ENCODE results near the gene PISD. TPM values are rescaled to one million over a fixed set of nuclear protein-coding genes. Genes with fewer than 3 reads are reported as not detected.

PISD gene
- total RNA-seq, 1 donor from 2014 or later, result 11.0 TPM

DNA sequence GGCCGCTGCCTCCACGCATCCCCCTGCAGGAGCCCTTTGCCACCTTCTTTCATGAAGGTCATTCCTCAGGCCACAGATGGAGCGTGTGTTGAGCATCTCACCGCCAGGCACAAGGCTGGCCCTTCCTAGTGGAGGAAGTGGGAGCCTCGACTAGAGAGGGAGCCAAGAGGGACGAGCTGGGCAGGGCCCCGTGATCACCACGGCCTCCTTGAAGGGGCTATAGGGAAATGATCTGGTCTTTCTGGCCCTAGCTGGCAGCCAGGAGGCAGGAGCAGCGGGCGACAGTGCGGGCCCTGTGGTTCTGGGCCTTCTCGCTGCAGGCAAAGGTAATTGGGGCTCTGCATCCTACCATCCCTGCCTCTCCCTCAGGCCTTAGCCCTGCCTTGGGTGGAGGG is 49.1 kb downstream of the PISD start:
- no peak overlapping the region for H3K27ac ChIP-seq (ENCODE audit: low read depth, low read length)
- H3K4me1 ChIP-seq (ENCODE audit: control insufficient read depth in 3 of 3, insufficient read depth in 3 of 3, low read length in 3 of 3), result peaks cover 8 to 19% (median 18%) of the 10 kb centered on the region in 3 donors
- no peaks in the 10 kb centered on the region for H3K9me3 ChIP-seq (ENCODE audit: control insufficient read depth in 3 of 3, low read length in 3 of 3)
- no peak overlapping the region for H3K4me3 ChIP-seq (ENCODE audit: low read length in 3 of 3)
- no peak overlapping the region for H3K9ac ChIP-seq (ENCODE audit: low read depth in 1 of 3, low read length in 3 of 3)
- H3K27me3 ChIP-seq (ENCODE audit: control insufficient read depth in 3 of 3, insufficient read depth in 3 of 3, low read length in 3 of 3), result no peaks in the 10 kb centered on the region
- H3K36me3 ChIP-seq (ENCODE audit: control insufficient read depth in 3 of 3, insufficient read depth in 3 of 3, low read length in 3 of 3), result peaks cover 0 to 11% (median 8%) of the 10 kb centered on the region in 3 donors

DNA sequence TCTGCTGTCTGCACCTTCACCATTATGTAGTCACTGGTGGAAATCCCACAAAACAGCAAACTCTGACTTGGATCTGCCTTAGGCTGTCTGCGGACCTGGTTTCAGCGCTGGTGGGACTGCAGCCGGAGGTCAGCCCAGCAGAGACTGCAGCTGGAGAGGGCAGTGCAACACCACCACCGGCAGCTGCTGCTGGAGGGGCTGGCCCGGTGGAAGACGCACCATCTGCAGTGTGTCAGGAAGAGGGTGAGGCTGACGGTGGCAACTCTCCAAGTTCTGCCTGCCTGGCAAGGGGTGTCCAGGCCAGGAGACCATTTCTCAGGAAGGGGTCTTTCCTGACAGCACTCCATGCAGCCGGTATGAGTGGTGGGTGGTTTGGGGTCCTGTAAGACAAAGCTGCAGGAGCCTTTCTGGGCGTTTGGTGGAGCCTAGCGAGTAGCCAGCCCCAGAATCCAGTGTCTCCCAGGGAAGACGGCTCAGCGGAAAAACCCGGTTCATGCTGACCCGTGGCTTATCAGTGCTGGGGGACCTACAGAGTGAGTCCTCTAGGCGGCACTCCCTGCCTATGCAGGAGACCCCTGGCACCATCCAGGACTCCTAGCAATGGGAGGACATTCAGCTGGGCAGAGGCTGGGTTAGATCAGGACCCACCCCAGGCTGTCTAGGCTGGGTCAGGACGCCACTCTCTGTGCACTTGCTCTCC is 50.8 kb downstream of the PISD start:
- H3K4me3 ChIP-seq (ENCODE audit: low read length in 3 of 3), result no peak overlapping the region
- H3K9me3 ChIP-seq (ENCODE audit: control insufficient read depth in 3 of 3, low read length in 3 of 3), result no peaks in the 10 kb centered on the region
- no peak overlapping the region for H3K9ac ChIP-seq (ENCODE audit: low read depth in 1 of 3, low read length in 3 of 3)
- H3K36me3 ChIP-seq (ENCODE audit: control insufficient read depth in 3 of 3, insufficient read depth in 3 of 3, low read length in 3 of 3), result peaks cover 0 to 4% (median 3%) of the 10 kb centered on the region in 3 donors
- no peak overlapping the region for H3K27ac ChIP-seq (ENCODE audit: low read depth, low read length)
- peaks cover 5 to 14% (median 13%) of the 10 kb centered on the region in 3 donors for H3K4me1 ChIP-seq (ENCODE audit: control insufficient read depth in 3 of 3, insufficient read depth in 3 of 3, low read length in 3 of 3)
- no peaks in the 10 kb centered on the region for H3K27me3 ChIP-seq (ENCODE audit: control insufficient read depth in 3 of 3, insufficient read depth in 3 of 3, low read length in 3 of 3)

DNA sequence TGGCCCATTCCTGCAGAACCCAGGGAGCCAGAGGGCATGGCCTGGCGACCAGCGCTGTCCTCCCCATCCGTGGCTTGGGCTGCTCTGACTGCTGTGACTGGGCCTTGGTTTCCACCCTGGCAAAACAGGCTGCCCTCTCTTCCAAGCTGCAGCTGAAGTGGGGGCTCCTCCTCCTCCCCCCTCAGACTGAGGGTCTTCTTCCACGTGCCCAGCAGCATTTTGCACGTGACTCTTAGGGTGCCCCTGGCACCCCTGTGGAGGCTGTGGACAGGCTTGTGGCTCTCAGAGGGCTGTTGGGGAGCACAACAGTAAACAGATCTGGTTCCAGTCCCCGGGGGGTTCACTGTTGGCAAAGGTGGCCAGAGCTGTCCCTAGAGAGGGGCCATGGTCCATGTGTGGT is 51.4 kb downstream of the PISD start:
- Histone ChIP-seq H3K36me3 (ENCODE audit: control insufficient read depth in 3 of 3, insufficient read depth in 3 of 3, low read length in 3 of 3) (peaks cover 0 to 4% (median 3%) of the 10 kb centered on the region in 3 donors), H3K9me3 (ENCODE audit: control insufficient read depth in 3 of 3, low read length in 3 of 3) (no peaks in the 10 kb centered on the region), H3K4me1 (ENCODE audit: control insufficient read depth in 3 of 3, insufficient read depth in 3 of 3, low read length in 3 of 3) (peaks cover 2 to 9% (median 8%) of the 10 kb centered on the region in 3 donors), H3K9ac (ENCODE audit: low read depth in 1 of 3, low read length in 3 of 3) (no peak overlapping the region), H3K4me3 (ENCODE audit: low read length in 3 of 3) (no peak overlapping the region), H3K27me3 (ENCODE audit: control insufficient read depth in 3 of 3, insufficient read depth in 3 of 3, low read length in 3 of 3) (no peaks in the 10 kb centered on the region), H3K27ac (ENCODE audit: low read depth, low read length) (no peak overlapping the region)

DNA sequence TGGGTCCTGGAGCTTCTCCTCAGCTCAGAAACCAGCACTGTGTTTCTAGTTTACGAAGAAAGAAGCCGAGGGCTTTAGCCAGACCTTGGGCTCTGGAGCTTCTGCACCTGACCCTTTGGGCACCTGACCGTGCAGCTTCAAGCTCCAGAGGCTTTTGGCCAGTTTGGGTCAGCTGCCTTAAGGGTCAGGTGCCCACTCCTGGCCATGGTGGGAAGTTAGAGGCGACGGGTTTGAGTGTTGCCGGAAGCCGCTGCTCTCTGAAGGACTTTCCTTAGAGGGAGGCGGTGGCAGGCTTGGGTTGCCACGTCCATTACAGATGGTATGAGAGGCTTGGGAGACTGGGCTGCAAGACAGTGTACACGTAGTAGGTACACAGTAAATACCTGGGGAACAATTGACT is 52.3 kb downstream of the PISD start:
- no peaks in the 10 kb centered on the region for H3K27me3 ChIP-seq (ENCODE audit: control insufficient read depth in 3 of 3, insufficient read depth in 3 of 3, low read length in 3 of 3)
- peaks cover 0 to 4% (median 2%) of the 10 kb centered on the region in 3 donors for H3K4me1 ChIP-seq (ENCODE audit: control insufficient read depth in 3 of 3, insufficient read depth in 3 of 3, low read length in 3 of 3)
- H3K27ac ChIP-seq (ENCODE audit: low read depth, low read length), result no peak overlapping the region
- H3K36me3 ChIP-seq (ENCODE audit: control insufficient read depth in 3 of 3, insufficient read depth in 3 of 3, low read length in 3 of 3), result peaks cover 0 to 4% (median 3%) of the 10 kb centered on the region in 3 donors
- H3K9me3 ChIP-seq (ENCODE audit: control insufficient read depth in 3 of 3, low read length in 3 of 3), result no peaks in the 10 kb centered on the region
- no peak overlapping the region for H3K4me3 ChIP-seq (ENCODE audit: low read length in 3 of 3)
- no peak overlapping the region for H3K9ac ChIP-seq (ENCODE audit: low read depth in 1 of 3, low read length in 3 of 3)

DNA sequence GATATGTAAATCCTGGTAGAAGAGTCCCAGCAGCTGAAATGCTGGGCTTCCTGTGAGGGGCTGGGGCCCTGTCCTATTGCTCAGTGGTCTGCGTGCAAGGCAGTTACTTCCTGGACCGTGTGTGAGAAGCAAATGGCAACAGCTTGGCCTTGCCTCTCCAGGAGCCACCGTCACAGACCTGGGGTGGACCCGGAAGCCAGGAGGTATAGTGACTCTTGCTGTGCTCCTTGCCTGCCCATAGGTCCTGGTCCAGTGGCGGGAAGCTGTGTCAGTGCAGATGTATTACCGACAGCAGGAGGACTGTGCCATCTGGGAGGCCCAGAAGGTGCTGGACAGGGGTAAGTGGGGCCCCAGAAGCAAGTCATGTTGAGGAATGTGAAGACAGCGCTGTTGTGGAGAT is 54.3 kb downstream of the PISD start:
- Histone ChIP-seq H3K27me3 (ENCODE audit: control insufficient read depth in 3 of 3, insufficient read depth in 3 of 3, low read length in 3 of 3) (no peaks in the 10 kb centered on the region), H3K9ac (ENCODE audit: low read depth in 1 of 3, low read length in 3 of 3) (no peak overlapping the region), H3K4me3 (ENCODE audit: low read length in 3 of 3) (no peak overlapping the region), H3K4me1 (ENCODE audit: control insufficient read depth in 3 of 3, insufficient read depth in 3 of 3, low read length in 3 of 3) (no peaks in the 10 kb centered on the region), H3K27ac (ENCODE audit: low read depth, low read length) (no peak overlapping the region), H3K9me3 (ENCODE audit: control insufficient read depth in 3 of 3, low read length in 3 of 3) (no peaks in the 10 kb centered on the region), H3K36me3 (ENCODE audit: control insufficient read depth in 3 of 3, insufficient read depth in 3 of 3, low read length in 3 of 3) (peaks cover 0 to 8% (median 3%) of the 10 kb centered on the region in 3 donors)

DNA sequence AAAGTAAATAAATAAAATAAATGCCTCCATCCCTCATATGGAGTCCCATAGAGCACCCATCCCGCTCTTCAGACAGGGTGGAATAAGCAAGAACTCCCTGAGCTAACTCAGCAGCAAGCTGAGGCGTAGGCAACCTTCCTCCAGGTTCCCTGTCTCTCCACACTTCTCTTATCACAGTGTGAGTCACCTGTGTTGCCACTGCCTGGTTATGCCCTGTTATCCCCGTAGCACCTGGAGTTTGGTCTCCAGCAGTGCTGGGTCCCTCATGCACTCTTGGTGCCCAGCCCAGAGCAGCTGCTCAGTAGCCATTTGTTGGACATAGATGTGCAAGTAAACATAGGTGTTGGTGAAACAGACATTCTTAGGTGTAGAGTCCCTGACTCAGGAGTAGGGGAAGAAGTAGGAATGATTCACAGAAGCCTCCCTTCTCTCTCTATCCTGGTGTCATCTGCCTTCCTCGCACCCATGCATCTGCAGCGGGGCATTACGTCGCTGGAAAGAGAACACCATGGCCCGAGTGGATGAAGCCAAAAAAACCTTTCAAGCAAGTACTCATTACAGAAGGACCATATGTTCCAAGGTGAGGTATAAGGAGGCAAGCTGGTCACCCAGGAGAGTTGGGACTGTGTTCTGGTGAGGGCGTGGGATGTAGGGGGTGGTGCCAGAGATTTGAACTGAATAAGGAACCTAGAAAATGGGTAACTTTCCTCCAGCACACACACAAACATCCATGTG is 56.0 kb downstream of the PISD start:
- H3K9me3 ChIP-seq (ENCODE audit: control insufficient read depth in 3 of 3, low read length in 3 of 3), result no peaks in the 10 kb centered on the region
- H3K27me3 ChIP-seq (ENCODE audit: control insufficient read depth in 3 of 3, insufficient read depth in 3 of 3, low read length in 3 of 3), result no peaks in the 10 kb centered on the region
- H3K27ac ChIP-seq (ENCODE audit: low read depth, low read length), result no peak overlapping the region
- H3K9ac ChIP-seq (ENCODE audit: low read depth in 1 of 3, low read length in 3 of 3), result no peak overlapping the region
- peaks cover 0 to 10% (median 4%) of the 10 kb centered on the region in 3 donors for H3K36me3 ChIP-seq (ENCODE audit: control insufficient read depth in 3 of 3, insufficient read depth in 3 of 3, low read length in 3 of 3)
- no peaks in the 10 kb centered on the region for H3K4me1 ChIP-seq (ENCODE audit: control insufficient read depth in 3 of 3, insufficient read depth in 3 of 3, low read length in 3 of 3)
- no peak overlapping the region for H3K4me3 ChIP-seq (ENCODE audit: low read length in 3 of 3)

DNA sequence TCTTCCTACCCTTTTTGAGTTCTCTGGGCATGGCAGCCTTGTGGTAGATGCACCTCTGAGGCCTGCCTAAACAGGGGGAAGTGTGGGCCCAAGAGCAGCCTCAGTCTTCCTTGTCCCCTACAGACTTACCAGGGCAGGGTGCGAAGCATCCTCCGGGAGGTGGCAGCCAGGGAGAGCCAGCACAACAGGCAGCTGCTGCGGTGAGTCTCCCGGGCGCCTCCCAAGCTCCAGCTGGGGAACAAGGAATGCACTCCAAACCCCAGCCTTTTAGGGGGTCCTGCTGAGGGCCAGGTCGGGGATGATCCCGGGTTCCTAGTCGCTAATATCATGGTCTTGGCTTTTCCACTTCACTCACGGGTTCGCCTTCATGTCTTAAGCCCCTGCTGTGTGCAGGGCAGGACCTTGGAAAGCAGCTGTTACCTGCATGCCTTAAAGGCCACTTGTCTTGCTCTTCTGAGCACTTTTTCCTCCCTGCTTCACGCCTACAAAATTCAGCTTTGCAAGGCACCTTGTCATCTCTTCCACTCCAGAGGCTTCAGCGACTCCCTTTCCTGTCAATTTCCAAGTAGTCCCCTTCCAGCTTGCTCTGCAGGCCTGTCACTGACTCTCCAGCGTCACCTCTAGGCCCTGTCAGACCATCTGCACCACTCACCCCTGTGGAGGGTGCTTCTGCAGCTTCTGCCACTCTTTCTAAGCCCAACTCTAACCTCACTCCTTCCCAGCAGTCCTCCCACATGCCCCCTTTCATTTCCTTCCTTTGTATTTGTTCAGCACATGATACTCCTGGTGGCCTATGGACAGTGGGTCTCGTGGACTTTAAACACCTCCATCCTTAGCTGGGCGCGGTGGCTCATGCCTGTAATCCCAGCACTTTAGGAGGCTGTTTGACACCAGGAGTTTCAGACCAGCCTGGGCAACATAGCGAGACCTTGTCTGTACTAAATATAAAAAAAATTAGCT is 57.0 kb downstream of the PISD start:
- no peaks in the 10 kb centered on the region for H3K4me1 ChIP-seq (ENCODE audit: control insufficient read depth in 3 of 3, insufficient read depth in 3 of 3, low read length in 3 of 3)
- H3K27me3 ChIP-seq (ENCODE audit: control insufficient read depth in 3 of 3, insufficient read depth in 3 of 3, low read length in 3 of 3), result no peaks in the 10 kb centered on the region
- H3K4me3 ChIP-seq (ENCODE audit: low read length in 3 of 3), result no peak overlapping the region
- H3K9ac ChIP-seq (ENCODE audit: low read depth in 1 of 3, low read length in 3 of 3), result no peak overlapping the region
- peaks cover 0 to 10% (median 4%) of the 10 kb centered on the region in 3 donors for H3K36me3 ChIP-seq (ENCODE audit: control insufficient read depth in 3 of 3, insufficient read depth in 3 of 3, low read length in 3 of 3)
- no peak overlapping the region for H3K27ac ChIP-seq (ENCODE audit: low read depth, low read length)
- H3K9me3 ChIP-seq (ENCODE audit: control insufficient read depth in 3 of 3, low read length in 3 of 3), result no peaks in the 10 kb centered on the region

DNA sequence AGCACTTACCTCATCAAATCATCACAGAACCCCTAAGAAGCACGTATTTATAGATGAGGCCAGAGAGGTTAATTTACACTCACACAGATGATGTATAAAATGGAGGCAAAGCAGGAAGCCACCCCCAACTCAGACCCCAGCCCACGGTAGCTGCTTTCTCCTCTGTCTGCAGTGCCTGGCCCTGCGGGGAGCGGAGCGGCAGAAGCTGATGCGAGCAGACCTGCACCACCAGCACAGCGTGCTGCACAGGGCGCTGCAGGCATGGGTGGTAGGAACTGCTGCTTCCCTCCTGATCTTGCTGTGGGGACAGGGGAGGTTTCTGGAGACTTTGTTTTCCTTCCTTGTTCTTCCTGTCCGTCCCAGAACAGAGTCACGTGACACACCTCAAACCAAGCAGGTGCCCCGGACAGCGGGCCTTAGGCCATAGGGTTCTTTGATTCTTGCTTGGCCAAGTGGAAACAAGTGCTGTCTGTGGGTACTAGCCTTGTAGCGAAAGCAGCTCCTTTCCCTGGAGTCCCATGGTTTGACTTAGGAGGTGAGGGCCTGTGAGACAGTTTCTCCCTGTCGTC is 57.8 kb downstream of the PISD start:
- Histone ChIP-seq H3K27me3 (ENCODE audit: control insufficient read depth in 3 of 3, insufficient read depth in 3 of 3, low read length in 3 of 3) (no peaks in the 10 kb centered on the region), H3K36me3 (ENCODE audit: control insufficient read depth in 3 of 3, insufficient read depth in 3 of 3, low read length in 3 of 3) (peaks cover 0 to 8% (median 4%) of the 10 kb centered on the region in 3 donors), H3K4me3 (ENCODE audit: low read length in 3 of 3) (no peak overlapping the region), H3K9me3 (ENCODE audit: control insufficient read depth in 3 of 3, low read length in 3 of 3) (no peaks in the 10 kb centered on the region), H3K9ac (ENCODE audit: low read depth in 1 of 3, low read length in 3 of 3) (no peak overlapping the region), H3K27ac (ENCODE audit: low read depth, low read length) (no peak overlapping the region), H3K4me1 (ENCODE audit: control insufficient read depth in 3 of 3, insufficient read depth in 3 of 3, low read length in 3 of 3) (no peaks in the 10 kb centered on the region)

DNA sequence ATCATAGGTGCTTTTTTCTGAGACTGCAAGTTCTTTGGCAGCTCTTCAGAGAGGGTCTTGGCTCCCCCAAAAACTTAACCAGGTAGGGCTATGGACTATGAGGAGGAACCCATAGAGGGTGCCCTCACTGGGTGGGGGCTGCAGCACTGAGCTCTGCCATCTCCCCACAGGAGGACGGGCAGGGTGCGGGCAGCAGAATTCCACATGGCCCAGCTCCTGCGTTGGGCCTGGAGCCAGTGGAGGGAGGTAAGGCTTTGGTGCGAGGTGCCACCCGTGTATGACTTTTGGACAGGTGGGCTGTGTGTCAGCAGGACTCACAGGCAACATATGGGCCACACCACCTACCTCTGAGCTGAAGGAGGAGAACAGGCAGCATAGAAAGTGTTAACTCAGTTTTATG is 58.4 kb downstream of the PISD start:
- Histone ChIP-seq H3K9me3 (ENCODE audit: control insufficient read depth in 3 of 3, low read length in 3 of 3) (no peaks in the 10 kb centered on the region), H3K4me1 (ENCODE audit: control insufficient read depth in 3 of 3, insufficient read depth in 3 of 3, low read length in 3 of 3) (no peaks in the 10 kb centered on the region), H3K27ac (ENCODE audit: low read depth, low read length) (no peak overlapping the region), H3K36me3 (ENCODE audit: control insufficient read depth in 3 of 3, insufficient read depth in 3 of 3, low read length in 3 of 3) (peaks cover 0 to 8% (median 4%) of the 10 kb centered on the region in 3 donors), H3K27me3 (ENCODE audit: control insufficient read depth in 3 of 3, insufficient read depth in 3 of 3, low read length in 3 of 3) (no peaks in the 10 kb centered on the region), H3K9ac (ENCODE audit: low read depth in 1 of 3, low read length in 3 of 3) (no peak overlapping the region), H3K4me3 (ENCODE audit: low read length in 3 of 3) (no peak overlapping the region)

All from skeletal muscle tissue (tissue), 4 donors.